ENCODE results near the gene ATP8B4.
"Not testable (repeated sequence)": the region's sequence is repeated elsewhere in the genome, so short reads cannot be mapped to it uniquely, and the experiment has no call there.

DNA sequence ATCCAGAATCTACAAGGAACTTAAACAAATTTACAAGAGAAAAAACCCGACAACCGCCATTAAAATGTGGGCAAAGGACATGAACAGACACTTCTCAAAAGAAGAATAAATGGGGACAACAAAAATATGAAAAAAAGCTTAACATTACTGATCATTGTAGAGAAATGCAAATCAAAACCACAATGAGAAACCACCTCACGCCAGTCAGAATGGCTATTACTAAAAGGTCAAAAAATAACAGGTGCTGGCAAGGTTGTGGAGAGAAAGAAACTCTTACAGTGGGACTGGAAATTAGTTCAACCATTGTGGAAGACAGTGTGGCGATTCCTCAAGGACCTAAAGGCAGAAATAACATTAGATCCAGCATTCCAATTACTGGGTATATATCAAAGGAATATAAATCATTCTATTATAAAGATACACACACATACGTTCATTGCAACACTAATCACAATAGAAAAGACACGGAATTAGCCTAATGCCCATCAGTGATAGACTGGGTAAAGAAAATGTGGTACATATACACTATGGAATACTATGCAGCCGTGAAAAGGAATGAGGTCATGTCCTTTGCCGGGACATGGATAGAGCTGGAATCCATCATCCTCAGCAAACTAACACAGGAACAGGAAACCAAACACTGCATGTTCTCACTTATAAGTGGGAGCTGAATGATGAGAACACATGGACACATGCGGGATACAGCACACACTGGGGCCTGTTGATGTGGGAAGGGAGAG is 155.8 kb downstream of the ATP8B4 start:
- not testable (repeated sequence) for TF ChIP-seq POLR2A (IDR thresholded peaks at IDR 0.05)
- TF ChIP-seq, protein P1, sequence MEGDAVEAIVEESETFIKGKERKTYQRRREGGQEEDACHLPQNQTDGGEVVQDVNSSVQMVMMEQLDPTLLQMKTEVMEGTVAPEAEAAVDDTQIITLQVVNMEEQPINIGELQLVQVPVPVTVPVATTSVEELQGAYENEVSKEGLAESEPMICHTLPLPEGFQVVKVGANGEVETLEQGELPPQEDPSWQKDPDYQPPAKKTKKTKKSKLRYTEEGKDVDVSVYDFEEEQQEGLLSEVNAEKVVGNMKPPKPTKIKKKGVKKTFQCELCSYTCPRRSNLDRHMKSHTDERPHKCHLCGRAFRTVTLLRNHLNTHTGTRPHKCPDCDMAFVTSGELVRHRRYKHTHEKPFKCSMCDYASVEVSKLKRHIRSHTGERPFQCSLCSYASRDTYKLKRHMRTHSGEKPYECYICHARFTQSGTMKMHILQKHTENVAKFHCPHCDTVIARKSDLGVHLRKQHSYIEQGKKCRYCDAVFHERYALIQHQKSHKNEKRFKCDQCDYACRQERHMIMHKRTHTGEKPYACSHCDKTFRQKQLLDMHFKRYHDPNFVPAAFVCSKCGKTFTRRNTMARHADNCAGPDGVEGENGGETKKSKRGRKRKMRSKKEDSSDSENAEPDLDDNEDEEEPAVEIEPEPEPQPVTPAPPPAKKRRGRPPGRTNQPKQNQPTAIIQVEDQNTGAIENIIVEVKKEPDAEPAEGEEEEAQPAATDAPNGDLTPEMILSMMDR (IDR thresholded peaks at IDR 0.05): not testable (repeated sequence)

Data from testis (tissue), 2 donors.